Gastroesophageal sphincter (tissue), 3 donors: Measurements from ENCODE around the gene SEMA4D.

Experiments
- CTCF ChIP-seq, 4 experiments: fragments of 200-600 bp in 2 of 4; fragments of 450-650 bp in 2 of 4; sonication (generic) in 1 of 4; IDR thresholded peaks; one replicate each; pipeline ENCODE4 v1.5.1; 2017 to 2019; ENCODE audit warnings: antibody characterized with exemption in 4 of 4, mild to moderate bottlenecking in 2 of 4, moderate library complexity in 2 of 4
- POLR2A ChIP-seq, 2 donors: fragments of 450-650 bp; IDR thresholded peaks; one replicate each; pipeline ENCODE4 v1.6.1; 2017; ENCODE audit warnings: antibody characterized with exemption in 2 of 2, mild to moderate bottlenecking in 2 of 2, moderate library complexity in 1 of 2

GRCh38 chr9:89468281-89468960 lies 29.5 kb downstream of the SEMA4D start:
- TF ChIP-seq CTCF (IDR thresholded peaks at IDR 0.05) (no peak), POLR2A (IDR thresholded peaks at IDR 0.05) (no peak)
